Stimulated activated CD4-positive, alpha-beta T cell treated with anti-CD3 and anti-CD28 coated beads, Interleukin-2, amount 100 ng/mL, for 4 hours (primary cell): ENCODE measurements around the gene CIB4.

Experiments used
- DNase-seq: peaks from one replicate; pipeline ENCODE4 v3.0.0-alpha.2; 2020; ENCODE audit warnings: low read depth

The CIB4 gene

DNA sequence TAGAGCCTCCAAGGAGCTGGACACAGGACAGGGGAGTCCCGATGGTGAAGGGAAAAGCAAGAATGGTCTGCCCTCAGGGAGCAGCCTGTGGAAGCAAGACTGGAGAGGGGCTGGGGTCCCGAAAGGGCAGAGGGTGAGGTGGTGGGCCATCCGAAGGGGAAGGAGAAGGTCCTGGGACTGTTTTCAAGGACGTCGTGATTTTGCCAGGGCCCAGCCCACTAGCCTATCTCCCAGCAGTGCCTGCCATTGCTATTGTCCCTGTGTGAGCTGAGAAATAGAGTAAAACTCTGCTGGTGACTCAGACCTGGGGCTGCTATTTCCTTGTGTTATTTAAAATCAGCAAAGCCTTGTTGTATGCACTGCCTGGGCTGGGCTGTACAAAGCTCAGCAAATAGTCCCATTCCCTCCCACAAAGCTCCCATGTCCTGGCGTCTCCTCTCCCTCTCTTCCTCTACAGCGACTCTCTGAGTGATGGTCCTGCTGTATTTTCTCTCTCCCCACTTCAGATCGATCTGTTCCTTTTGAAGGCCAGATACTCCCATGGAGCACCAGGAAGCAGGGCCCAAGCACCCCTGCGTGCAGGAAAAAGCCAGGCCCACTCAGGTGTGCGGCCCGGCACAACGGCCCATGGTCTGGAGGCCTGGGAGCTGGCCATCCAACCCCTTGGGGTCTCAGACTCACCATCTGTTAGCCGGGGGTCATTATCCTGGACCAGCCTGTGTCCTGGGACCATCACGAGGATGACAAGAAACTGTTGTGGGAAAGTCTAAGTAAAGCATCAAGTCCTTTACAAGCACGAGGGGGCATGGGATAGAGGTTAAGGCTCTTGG, 98.3 kb downstream of the CIB4 start:
- DNase-seq = no peak

DNA sequence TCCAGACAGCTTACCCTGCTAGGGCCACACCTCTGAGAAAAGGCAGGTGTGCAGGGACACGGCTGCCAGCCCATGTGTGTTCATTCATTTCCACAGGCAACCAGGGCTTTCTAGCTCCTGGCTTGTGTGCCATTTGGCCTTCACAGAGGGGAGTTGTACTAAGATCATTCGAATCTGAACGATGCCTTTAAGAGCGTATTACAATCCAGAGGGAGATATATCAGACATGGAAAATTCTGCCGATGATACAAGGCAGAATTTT, 99.0 kb downstream of the CIB4 start:
- DNase-seq = no peak

DNA sequence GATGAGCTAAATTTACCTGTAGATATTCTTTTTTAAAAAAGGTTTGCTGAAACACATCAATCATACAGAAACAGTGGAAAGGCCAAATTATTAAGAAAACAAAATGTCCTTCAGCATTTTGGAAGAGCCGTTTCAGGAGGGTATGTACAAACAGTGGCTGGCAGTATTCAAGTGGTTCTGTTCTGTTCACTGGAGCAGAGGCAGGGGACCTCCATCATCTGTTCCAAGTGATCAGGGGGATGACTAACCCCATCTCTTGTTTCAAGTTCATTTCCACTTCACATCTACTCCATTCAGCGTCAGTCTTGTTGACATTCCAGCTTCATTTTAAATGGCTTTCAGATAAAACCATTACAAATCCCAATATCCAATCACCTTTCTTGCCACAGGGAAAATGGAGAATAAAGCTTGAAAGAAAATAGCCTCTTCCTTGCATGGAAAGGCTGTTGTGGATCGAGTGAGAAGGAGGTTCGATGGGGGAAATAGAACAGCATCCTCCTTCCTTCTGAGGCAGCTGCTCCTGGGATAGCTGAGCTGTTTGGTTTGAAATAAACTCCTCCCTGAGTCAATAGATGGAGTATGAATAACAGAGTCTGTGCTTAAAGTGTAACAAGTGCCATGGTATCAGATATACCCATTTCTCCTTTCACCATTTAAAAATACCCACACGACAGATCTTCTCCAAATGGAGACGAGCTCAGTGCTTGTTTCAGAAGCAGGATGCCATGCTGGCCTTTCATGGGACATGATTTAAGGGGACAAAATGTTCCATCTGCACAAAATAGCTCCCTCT, 99.6 kb downstream of the CIB4 start:
- DNase-seq = no peak

DNA sequence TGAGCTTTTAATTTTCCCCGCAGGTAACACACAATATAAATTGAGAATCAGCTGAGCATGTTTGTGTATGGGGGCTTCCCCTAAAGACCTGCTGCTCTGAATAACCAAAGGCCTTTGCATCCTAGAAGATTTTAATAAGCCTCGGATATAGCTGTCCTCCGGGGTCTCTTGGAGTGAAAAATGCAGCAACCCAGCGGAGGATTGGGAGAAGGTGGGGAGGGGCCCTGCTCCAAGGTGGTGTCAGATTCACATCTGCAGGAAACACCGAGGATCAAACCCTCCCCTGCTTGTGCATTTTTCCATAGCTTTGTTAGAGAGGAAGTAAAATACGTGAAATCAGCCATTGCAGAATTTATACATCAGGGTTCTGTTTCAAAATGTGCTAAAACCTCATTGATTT, 100.2 kb downstream of the CIB4 start:
- DNase-seq = no peak

DNA sequence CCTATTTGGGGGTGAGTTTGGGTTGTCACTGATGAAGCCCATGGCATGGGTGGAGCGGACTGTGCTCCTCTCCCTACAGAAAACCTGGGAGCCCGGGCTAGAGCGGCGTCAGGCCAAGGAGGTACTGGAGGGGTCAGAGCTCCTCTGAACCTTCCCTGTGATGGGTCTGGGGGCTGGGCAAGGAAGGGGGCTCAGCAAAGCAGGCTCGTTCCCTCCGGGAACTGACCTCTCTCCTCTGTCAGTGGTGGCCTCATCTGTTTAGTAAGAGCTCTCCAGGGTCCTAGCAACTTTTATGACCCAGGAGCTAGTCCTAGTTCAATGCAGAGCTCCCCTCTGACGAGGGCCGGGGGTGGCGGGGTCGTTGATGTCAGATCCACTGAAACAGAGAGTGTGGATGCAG, 100.9 kb downstream of the CIB4 start:
- no peak for DNase-seq

DNA sequence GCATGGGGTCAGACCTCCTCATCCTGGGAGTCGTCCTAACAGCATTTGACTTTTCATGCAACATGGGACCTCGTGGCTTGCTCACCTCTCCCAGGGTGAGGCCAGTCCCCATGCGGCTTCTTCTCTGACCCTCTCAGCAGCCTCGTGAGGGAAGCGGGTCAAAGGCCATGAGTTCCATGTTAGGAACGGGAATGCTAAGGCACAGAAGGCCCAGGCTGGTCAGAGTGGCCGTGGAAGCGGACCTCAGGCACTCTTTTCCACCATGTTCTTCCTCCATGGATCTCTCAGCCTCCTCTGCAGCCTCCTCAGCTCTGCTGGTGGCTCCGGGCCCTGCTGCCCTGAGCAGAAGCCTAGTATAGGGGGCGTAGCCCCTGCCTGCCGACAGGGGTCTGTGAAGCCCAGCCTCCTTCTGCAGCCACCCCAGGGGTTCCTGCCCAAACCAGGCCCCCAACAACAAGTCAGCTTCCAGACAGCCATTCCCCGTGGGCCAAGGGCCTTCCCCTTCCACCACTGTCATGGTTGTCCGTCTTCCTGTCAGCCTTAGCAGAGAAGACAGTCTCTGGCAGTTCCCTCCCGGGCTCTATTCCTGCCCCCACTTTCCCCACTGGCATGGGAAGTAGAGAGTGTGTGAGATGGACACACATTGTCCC, 103.2 kb downstream of the CIB4 start:
- DNase-seq = no peak

DNA sequence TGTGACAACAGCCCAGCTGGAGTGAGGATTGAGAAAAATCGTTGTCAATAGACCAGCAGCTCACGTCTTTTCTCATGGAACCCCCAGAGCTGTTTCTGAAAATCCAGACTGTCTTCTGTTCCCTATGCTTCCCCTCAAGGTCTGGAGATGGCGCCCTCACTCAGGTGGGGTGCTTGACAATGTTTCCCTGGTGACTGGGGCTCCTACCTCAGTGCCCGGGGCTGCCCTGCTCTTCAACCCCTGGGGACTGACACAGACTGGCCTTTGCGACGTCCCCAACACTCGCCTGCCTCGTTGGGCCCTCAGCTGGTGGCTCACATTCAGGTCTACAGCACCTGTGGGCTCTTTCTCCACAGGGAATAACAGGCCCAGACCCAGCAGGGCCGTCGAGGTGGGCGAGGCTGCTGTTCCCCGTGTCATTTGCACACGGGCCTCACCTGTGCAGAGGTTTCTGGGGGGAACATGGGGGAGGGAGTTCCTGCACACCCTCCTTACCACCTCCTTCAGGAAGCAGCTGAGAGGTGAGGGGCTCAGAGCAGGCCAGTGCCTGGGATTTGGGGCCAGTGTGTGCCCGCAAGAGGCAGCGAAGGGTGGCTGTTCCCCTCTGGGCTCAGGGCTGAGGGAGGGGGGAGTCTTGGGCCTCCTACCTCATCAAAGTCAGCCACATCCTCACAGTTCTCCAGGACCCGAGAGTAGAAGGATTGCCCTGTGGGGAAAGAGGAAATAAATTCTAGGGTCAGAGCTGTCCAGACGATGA, 103.9 kb downstream of the CIB4 start:
- DNase-seq = no peak

DNA sequence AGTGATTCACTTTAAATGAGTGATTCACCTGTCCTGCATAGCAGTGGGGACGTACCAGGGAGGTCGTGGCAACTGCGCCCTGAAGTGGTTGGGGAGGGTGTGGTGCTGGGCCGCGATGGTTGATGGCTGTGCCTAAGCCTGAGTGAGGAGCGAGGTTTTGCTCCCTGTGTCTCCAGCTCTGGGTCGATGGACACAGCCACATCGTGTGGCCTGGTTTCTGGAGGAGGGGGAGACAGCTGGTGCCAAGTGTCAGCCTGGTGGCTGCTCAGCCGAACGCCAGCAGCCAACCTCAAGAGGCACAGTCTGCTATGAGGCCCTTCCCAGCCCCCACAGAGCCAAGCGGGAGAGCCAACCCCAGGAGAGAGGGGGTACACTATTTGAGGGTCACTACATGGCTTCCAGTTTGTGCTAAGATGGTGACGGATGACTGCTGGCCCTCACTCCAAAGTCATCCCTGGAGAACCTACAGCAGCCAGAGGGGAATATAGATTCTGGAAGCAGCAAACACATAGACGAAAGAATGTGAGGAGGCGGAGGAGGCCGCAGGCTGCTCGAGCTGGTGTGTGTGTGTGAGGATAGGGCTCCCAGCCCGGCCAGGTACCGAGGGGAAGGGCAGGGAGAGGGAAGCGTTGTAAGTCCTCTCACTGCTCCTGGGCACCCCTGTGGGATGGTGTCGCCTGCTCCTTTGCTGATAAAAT, 104.6 kb downstream of the CIB4 start:
- DNase-seq = no peak

DNA sequence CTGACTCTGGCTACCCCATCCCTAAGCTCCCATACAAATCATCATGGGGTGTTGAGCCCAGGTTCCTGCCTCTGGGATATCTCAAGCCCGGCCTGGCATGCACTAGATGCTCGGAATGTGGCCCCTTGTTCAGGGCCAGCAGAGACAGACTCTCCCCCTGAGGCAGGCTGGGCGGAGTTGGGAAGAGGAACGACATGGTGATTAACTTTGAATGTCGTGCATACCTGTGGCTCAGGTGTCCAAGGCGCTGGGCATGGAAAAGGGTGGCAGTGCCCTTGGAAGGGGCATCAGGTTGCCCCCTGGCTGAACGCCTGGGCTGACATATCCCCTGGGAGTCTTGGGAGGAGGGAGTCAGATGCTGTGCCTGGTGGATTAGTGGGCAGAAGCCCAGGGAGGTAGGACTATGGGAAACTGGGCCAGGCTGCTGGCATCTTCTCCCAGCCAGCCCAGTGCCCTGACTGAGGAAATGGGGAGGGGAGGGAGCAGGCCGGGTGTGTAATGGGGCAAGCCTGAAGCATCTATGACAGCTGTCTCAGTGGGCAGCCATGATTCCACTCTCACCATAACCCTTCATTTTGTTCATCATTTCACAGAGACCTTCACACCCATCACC, 105.4 kb downstream of the CIB4 start:
- DNase-seq = no peak

DNA sequence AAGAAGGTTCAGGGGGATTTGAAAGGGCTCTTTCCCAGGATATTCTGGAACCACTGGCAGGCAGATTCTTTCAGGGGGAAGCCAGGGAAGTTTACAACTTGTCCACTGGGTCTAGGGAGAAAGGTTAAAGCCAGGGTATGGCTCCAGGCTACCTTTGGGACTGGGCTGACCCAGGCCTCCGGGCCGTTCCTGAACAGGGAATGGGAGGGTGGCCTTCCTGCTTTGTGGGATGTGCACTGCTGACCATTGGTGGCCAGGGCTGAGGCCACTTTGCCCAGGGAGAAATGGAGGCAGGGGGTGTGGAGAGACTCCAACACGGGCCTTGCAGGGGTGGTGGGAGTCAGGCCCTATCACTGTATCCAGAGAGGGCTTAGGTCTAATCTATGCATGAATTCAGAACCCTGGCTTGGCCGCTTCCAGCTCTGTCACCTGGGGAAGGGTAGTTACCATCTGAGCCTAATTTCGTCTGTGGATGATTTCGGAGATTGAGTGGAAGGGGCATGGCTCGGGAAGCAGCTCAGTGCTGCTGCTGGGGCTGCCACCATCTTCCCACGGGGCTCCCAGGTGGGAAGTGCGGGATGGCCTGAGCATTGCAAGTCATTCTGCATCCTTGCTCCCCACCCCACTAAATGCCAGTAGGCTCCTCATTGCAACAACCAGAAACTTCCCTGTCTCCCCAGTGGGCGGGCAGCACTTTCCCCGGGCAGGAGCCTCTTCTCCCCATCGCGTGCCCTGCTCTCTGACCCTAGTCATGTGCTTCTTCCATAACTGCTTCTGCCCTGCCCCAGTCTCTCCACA, 106.1 kb downstream of the CIB4 start:
- no peak for DNase-seq

DNA sequence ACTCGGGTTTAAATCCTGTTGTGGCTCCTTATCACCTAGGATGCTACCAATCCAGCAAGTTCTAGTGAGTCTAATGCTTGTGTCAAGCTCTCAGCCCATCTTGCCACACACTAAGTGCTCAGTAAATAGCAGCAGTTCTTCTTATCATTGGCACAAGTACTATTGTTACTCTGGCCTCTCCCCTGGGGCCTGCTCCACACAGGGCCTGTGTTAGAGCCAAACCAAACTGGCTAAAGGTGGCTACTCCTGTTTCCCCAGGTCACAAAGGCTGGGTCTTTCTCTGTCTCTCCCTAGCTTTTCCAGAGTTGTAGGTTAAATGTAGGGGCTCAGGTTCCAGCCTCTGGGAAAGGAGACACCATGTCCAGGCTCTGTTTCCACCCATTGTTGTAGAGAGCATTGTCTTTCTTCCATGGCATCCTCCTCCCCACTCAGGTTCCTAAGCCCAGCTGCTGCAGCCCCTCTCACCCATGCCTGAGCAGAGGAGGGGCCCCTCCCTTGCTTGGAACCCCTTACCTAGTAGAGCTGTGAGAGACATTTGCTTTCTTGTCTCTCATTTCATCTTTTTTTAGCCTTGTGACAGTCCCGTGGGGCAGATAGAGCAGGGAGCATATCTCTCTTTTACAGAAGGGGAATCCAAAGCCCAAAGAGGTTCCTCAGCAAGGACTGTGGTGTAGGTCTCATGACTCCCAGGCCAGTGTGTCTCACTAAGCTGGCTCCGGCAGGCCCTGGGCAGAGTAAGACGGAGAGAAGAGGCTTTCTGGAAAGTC, 106.9 kb downstream of the CIB4 start:
- DNase-seq = no peak

DNA sequence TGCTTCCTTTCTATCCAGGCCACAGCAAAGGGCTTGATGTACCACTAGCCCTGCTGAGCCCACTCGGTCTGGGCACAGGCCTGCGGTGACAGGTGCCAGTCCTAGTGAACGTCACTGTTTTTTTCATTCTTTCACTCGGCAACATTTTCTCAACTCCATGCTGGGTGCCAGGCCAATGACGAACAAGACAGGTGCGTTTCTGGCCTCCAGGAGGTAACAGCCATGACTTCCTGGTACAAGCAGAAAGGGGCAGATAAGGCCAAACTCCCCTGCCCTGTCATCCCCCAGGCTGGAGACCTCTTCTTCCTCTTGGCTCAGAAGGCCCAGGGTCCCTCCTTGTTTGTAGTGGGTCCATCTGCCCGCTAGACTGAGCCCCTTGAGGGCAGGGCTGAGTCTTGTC, 107.5 kb downstream of the CIB4 start:
- DNase-seq = no peak

DNA sequence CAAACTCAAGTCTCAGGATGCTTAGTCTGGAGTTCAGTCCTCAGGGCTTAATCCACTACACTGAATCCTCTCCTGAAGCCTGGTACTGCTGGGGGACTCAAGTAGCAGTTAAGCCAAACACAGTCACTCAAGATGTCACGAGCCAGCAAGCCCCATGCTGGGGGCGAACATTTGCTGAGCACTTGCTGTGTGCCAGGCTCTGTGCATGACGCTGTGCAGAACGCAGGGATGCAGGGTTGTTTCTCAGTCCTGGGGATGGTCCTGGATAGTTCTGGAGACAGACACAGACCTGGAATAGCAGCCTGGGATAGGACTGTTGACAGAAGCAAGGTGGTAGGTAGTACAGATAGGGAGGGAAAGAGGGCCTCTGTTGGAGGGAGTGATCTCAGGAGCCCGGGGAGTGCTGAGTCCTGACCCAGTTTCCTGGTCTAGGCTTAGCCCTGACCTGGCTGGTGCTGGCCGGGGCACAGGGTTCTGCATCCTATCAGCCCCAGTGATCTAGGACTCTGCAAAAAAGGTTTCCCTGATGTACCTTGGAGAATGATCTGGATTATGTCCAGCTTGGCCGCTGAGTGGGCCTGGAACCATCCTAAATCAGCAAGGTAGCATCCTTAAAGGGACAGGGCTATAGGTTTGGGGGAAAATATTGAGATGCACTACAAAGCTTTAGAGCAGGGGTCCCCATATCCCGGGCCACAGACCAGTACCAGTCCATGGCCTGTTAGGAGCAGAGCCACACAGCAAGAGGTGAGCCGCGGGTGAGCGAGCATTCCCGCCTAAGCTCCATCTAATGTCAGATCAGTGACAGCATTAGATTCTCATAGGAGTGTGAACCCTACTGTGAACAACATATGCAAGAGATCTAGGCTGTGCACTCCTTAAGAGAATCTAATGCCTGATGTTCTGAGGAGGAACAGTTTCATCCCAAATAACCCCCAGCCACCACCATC, 108.6 kb downstream of the CIB4 start:
- DNase-seq = no peak
